Tibial nerve (tissue), 4 donors: ENCODE data around the gene RELCH. TPM values are rescaled to one million over a fixed set of nuclear protein-coding genes. Genes with fewer than 3 reads are reported as not detected.

Experiments
- DNase-seq, 2 donors: peaks; one replicate each; pipeline ENCODE4 v3.0.0-alpha.2; 2019; ENCODE audit warnings: low spot score in 2 of 2
- H3K27ac ChIP-seq, 4 donors: fragments of 200-600 bp; sonication (generic) in 3 of 4; one replicate each; pipeline ENCODE4 v1.5.1; 2017 to 2019; ENCODE audit warnings: mild to moderate bottlenecking in 1 of 4
- H3K27me3 ChIP-seq, 2 donors: fragments of 200-600 bp; sonication (generic) in 1 of 2; one replicate each; pipeline versions ENCODE4 v1.5.1 to v1.6.0; 2017 to 2019
- H3K36me3 ChIP-seq, 3 donors: fragments of 200-600 bp; sonication (generic); one replicate each; pipeline ENCODE4 v1.5.1; 2018 to 2019
- H3K4me1 ChIP-seq, 4 donors: fragments of 200-600 bp; sonication (generic) in 3 of 4; one replicate each; pipeline ENCODE4 v1.5.1; 2017 to 2019
- H3K4me3 ChIP-seq, 4 donors: fragments of 200-600 bp; sonication (generic) in 3 of 4; one replicate each; pipeline ENCODE4 v1.5.1; 2017 to 2019; ENCODE audit warnings: mild to moderate bottlenecking in 1 of 4, moderate library complexity in 1 of 4
- H3K9me3 ChIP-seq, 4 donors: fragments of 200-600 bp; sonication (generic) in 3 of 4; one replicate each; pipeline ENCODE4 v1.5.1; 2017 to 2019
- EP300 ChIP-seq, 2 donors: sonication (generic); formaldehyde crosslinking; IDR thresholded peaks; one replicate each; pipeline ENCODE4 v1.6.1; 2017; ENCODE audit warnings: antibody characterized with exemption in 2 of 2, mild to moderate bottlenecking in 1 of 2
- POLR2A ChIP-seq, 2 donors: fragments of 450-650 bp; IDR thresholded peaks; one replicate each; pipeline ENCODE4 v1.6.1; 2017; ENCODE audit warnings: antibody characterized with exemption in 2 of 2, mild to moderate bottlenecking in 2 of 2, moderate library complexity in 2 of 2
- WGBS, 2 donors: methylation state at CpG; one replicate each; pipeline ENCODE4 v1.1.5; 2018; 5-methylcytosine and 5-hydroxymethylcytosine counted together
- total RNA-seq, 4 donors: library from RNA; depleted of rRNA; stranded (reverse); fragments of >200 nt; gene quantifications; one replicate each; pipeline ENCODE4 v1.1.0, GENCODE V29; 2016
- TF ChIP-seq, protein P1 (sequence below), 5 experiments: fragments of 200-600 bp in 3 of 5; fragments of 450-650 bp in 2 of 5; sonication (generic) in 3 of 5; IDR thresholded peaks; one replicate each; pipeline ENCODE4 v1.5.1; 2016 to 2019; ENCODE audit warnings: antibody characterized with exemption in 5 of 5, mild to moderate bottlenecking in 3 of 5, moderate library complexity in 2 of 5

Gene RELCH
- total RNA-seq, 4 donors from 2014 or later, result 25.8 to 54.6 (median 34.0) TPM

DNA sequence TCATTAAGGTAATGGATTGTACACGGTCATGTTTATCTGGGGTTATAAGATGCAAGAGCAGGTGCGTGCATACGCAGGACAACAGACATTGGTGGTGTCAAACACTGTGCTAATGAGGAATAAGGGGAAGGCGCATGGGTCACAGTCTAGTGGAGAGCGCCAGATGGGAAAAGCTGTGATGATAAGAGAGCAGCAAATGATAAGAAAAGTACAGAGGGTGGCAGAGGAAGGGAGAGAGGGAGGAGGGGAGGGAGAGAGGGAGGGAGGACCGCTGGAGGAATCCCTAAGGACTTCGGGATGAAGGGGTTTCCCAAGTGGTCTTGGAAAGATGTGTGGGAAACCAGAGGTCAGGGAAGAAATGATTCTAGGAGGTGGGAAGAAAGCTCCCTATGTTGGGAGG lies 140.9 kb downstream of the RELCH start:
- 76 to 83% methylated on average over 7 of the region's 7 CpGs for WGBS, 2 donors

DNA sequence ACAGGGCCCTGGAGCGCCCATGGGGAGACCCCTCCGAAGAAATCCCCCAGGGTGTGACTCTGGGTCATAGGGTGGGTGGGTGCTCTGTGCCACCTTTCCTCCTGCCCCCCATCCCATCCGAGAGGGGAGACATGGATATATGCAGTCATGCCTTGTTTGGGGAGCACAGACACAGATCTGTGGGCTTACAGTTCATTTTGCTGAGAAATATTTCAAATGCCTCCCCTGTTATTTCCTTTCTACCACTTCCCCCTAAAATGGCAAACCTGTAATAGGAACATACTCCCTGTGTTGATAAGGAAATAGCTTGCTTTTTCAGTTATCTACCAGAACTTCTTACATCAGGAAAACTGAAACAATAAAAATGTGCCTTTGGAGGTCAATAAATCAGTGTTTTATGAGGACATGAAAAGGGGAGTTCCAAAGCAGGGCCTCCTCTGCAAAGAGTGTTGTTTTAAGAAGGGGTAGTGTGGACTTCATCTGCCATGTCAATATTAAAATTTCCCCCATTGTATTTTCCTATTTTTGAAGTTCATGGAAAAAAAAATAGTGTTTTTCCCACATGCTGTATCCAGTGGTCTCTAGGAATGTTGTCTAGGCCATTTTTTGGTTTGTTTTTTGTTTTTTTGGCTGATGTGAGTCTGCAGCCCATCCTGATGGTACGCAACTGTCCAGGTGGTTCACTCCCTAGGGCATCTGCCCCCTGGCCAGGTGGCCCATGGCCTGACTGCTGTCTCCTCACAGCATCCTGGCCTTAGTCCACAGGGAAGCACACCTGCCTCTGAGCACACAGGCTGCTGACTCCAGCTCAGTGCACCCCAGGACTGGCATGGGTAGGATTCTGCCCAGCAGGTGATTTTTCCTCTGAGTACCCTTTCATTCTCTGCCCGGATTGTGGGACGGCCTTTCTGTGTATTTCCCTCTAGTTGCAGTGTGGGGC lies 141.8 kb downstream of the RELCH start:
- Histone ChIP-seq H3K27ac (no peak overlapping the region), H3K36me3 (no peaks in the 10 kb centered on the region), H3K4me1 (peaks cover 0 to 30% (median 8%) of the 10 kb centered on the region in 4 donors), H3K4me3 (no peak overlapping the region), H3K27me3 (peaks cover 2 to 62% of the 10 kb centered on the region in 2 donors), H3K9me3 (no peaks in the 10 kb centered on the region)
- 74 to 79% methylated on average over 6 of the region's 6 CpGs for WGBS, 2 donors
- DNase-seq, result no peak
- TF ChIP-seq, protein P1, sequence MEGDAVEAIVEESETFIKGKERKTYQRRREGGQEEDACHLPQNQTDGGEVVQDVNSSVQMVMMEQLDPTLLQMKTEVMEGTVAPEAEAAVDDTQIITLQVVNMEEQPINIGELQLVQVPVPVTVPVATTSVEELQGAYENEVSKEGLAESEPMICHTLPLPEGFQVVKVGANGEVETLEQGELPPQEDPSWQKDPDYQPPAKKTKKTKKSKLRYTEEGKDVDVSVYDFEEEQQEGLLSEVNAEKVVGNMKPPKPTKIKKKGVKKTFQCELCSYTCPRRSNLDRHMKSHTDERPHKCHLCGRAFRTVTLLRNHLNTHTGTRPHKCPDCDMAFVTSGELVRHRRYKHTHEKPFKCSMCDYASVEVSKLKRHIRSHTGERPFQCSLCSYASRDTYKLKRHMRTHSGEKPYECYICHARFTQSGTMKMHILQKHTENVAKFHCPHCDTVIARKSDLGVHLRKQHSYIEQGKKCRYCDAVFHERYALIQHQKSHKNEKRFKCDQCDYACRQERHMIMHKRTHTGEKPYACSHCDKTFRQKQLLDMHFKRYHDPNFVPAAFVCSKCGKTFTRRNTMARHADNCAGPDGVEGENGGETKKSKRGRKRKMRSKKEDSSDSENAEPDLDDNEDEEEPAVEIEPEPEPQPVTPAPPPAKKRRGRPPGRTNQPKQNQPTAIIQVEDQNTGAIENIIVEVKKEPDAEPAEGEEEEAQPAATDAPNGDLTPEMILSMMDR (IDR thresholded peaks at IDR 0.05), result no peak
- no peak for TF ChIP-seq POLR2A (IDR thresholded peaks at IDR 0.05)
- TF ChIP-seq EP300 (IDR thresholded peaks at IDR 0.05), result no peak

More for the DNA sequence above, 140.9 kb downstream of the RELCH start:
- Histone ChIP-seq H3K4me1 (peaks cover 0 to 30% (median 8%) of the 10 kb centered on the region in 4 donors), H3K36me3 (no peaks in the 10 kb centered on the region), H3K27me3 (peaks cover 2 to 66% of the 10 kb centered on the region in 2 donors), H3K4me3 (no peak overlapping the region), H3K27ac (no peak overlapping the region), H3K9me3 (no peaks in the 10 kb centered on the region)
- no peak for DNase-seq
- TF ChIP-seq, protein P1 (IDR thresholded peaks at IDR 0.05), result no peak
- TF ChIP-seq EP300 (IDR thresholded peaks at IDR 0.05) (no peak), POLR2A (IDR thresholded peaks at IDR 0.05) (no peak)

DNA sequence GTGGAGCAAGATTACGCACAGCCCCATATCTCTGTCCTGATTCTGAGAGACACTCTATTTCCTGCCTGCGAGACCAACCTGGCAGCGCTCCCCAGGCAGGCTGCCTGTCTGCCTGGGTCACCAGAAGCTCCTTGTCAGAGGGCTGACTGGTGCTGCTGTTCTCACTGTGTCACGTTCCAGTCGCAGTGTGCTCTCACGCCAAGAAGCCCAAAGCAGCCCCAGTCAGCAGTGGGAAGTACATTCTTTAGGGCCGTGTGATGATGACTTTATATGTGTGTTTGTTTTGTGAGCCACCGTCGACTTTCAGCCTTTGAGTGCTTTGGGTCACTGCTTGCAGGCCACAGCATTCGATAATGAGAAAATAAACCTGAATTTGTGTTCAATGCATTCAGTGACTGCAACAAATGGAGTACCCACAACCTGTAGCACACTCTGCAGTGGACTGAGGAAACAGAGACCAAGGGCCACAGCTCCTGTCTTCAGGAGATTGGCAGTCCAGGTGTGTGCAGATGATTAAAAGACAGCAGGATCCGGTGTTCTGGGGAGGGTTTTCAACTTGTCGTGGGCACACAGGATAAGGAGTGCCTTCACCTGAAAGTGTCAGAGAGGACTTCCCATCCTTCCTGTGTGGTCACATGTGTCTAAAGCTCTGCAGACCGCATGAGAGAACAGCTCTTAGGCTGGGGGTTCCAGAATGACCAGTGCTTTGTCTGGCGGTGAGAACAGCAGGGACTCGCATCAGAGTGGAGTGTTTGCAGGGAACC lies 142.8 kb downstream of the RELCH start:
- peaks cover 0 to 24% (median 8%) of the 10 kb centered on the region in 4 donors for H3K4me1 ChIP-seq
- H3K27me3 ChIP-seq, result peaks cover 2 to 53% of the 10 kb centered on the region in 2 donors
- WGBS, 2 donors, result 45 to 51% methylated on average over 14 to 15 of the region's 15 CpGs
- TF ChIP-seq, protein P1 (IDR thresholded peaks at IDR 0.05), result no peak
- TF ChIP-seq POLR2A (IDR thresholded peaks at IDR 0.05) (no peak), EP300 (IDR thresholded peaks at IDR 0.05) (no peak)
- H3K27ac ChIP-seq, result no peak overlapping the region
- H3K4me3 ChIP-seq, result no peak overlapping the region
- DNase-seq, result no peak
- no peaks in the 10 kb centered on the region for H3K9me3 ChIP-seq
- H3K36me3 ChIP-seq, result no peaks in the 10 kb centered on the region

DNA sequence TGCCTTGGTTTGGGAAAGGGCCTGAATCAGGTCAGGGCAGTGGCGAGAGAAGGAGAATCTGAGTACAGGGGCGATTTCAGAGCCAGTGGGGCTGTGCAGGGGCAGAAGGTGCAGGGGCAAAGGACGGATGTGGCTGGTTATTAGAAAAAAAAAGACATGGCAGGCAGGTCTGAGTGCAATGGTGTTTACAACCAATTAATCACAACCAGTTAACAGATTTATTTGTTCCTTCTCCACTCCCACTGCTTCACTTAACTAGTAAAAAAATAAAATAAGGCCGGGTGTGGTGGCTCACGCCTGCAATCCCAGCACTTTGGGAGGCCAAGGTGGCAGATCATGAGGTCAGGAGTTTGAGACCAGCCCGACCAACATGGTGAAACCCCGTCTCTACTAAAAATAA lies 143.6 kb downstream of the RELCH start:
- TF ChIP-seq, protein P1 (IDR thresholded peaks at IDR 0.05), result no peak
- TF ChIP-seq EP300 (IDR thresholded peaks at IDR 0.05) (no peak), POLR2A (IDR thresholded peaks at IDR 0.05) (no peak)
- Histone ChIP-seq H3K27ac (no peak overlapping the region), H3K36me3 (no peaks in the 10 kb centered on the region), H3K4me3 (no peak overlapping the region), H3K9me3 (no peaks in the 10 kb centered on the region), H3K27me3 (peaks cover 2 to 53% of the 10 kb centered on the region in 2 donors), H3K4me1 (peaks cover 0 to 21% (median 5%) of the 10 kb centered on the region in 4 donors)
- DNase-seq, result no peak
- WGBS, 2 donors, result 85 to 87% methylated on average over 7 of the region's 7 CpGs
